ENCODE results near the gene DPP4. TPM values are rescaled to one million over a fixed set of nuclear protein-coding genes. Genes with fewer than 3 reads are reported as not detected.

DPP4 gene
- total and polyA plus RNA-seq, 8 donors = 28.0 to 105 (median 44.1) TPM

DNA sequence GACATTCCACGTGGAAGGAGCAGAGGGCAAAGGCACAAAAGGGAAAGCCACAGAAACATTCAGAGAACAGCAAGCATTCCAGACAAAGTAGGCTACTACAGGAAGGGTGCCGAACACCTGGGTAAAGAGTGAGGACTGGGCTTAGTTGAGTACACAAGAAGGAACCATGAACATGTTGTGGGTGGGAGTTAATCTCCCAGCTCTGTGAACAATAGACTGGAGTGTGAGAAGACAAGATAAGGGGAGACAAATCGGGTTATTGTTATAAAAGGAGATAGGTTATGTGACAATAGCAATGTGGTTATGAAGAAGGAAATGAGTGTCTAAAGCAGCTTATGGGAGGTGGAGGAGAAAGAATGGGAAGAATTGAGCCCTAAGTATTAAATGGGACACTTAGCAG is 70.0 kb downstream of the DPP4 start:
- Histone ChIP-seq H3K9me3 (no peaks in the 10 kb centered on the region), H3K27me3 (no peaks in the 10 kb centered on the region), H3K4me3 (no peak overlapping the region), H3K36me3 (no peaks in the 10 kb centered on the region), H3K4me1 (no peaks in the 10 kb centered on the region), H3K27ac (no peak overlapping the region)
- intact Hi-C loops (cut with DNase I) = loop anchor here in 1 of 2 donors (10.0 kb wide), 1 partner anchor 121 kb away; no protein-coding TSS in a partner anchor
- no peak for ATAC-seq
- DNase-seq = no peak
- TF ChIP-seq, protein P1, sequence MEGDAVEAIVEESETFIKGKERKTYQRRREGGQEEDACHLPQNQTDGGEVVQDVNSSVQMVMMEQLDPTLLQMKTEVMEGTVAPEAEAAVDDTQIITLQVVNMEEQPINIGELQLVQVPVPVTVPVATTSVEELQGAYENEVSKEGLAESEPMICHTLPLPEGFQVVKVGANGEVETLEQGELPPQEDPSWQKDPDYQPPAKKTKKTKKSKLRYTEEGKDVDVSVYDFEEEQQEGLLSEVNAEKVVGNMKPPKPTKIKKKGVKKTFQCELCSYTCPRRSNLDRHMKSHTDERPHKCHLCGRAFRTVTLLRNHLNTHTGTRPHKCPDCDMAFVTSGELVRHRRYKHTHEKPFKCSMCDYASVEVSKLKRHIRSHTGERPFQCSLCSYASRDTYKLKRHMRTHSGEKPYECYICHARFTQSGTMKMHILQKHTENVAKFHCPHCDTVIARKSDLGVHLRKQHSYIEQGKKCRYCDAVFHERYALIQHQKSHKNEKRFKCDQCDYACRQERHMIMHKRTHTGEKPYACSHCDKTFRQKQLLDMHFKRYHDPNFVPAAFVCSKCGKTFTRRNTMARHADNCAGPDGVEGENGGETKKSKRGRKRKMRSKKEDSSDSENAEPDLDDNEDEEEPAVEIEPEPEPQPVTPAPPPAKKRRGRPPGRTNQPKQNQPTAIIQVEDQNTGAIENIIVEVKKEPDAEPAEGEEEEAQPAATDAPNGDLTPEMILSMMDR (IDR thresholded peaks at IDR 0.05) = no peak

DNA sequence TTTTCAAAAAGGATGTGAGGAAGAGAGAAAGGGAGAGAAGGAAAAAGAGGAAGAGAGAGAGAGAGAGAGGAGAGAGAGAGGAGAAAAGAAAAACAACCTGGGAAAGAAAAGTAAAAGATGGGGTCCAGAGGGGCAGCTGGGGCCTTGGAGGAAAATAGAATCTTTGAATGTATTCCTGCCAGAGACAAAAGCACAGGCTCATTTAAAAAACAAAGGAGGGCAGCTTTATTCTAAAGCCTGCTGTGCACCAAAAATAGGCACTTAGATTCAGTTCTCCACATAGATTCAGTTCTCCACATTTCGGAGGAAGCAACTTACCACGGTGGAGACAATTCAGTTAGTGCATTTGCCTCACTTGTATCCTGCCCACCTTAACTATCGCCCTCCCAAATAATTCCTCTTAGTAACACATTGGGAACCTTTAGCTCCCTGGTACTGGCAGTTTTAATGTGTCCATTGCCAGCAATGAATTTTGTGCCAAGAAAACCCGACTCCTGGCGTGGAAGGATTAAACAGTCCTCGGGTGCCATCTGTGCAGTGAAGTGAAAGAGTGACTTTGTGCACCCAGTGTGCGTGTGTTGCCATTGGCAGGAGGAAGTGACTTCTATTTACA is 71.3 kb downstream of the DPP4 start:
- no peaks in the 10 kb centered on the region for H3K36me3 ChIP-seq
- intact Hi-C loops (cut with DNase I) = loop anchor here in 1 of 2 donors (10.0 kb wide), 1 partner anchor 122 kb away; no protein-coding TSS in a partner anchor

DNA sequence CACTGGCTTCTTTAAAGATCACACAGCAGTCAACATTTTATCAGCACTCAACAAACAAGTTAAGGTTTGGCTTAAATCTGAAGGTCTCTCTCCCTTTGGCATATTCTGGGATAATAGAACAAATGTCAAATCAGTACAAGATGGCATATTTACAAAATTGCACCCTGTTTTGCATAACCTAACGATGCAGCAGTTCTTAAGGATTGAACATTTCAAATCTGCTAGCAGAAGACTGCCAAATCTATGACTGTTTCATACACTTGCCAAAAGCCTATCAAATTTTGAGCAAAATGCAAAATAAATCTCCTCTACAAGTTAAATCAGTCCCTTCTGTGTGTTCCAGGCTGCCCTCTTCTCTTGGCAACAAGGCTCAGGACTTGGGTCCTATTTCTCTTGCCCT is 73.6 kb downstream of the DPP4 start:
- ATAC-seq = no peak
- no peaks in the 10 kb centered on the region for H3K27me3 ChIP-seq
- no peaks in the 10 kb centered on the region for H3K36me3 ChIP-seq
- H3K9me3 ChIP-seq = no peaks in the 10 kb centered on the region
- H3K4me3 ChIP-seq = no peak overlapping the region
- H3K27ac ChIP-seq = no peak overlapping the region
- intact Hi-C loops (cut with DNase I) = loop anchor here in 1 of 2 donors (10.0 kb wide), 1 partner anchor 124 kb away; no protein-coding TSS in a partner anchor
- no peak for DNase-seq
- TF ChIP-seq, protein P1 (IDR thresholded peaks at IDR 0.05) = no peak
- H3K4me1 ChIP-seq = no peaks in the 10 kb centered on the region

More for the DNA sequence above, 71.3 kb downstream of the DPP4 start:
- TF ChIP-seq, protein P1 (IDR thresholded peaks at IDR 0.05) = no peak
- Histone ChIP-seq H3K9me3 (no peaks in the 10 kb centered on the region), H3K27ac (no peak overlapping the region), H3K27me3 (no peaks in the 10 kb centered on the region), H3K4me3 (no peak overlapping the region), H3K4me1 (no peaks in the 10 kb centered on the region)
- DNase-seq (no peak), ATAC-seq (no peak)

DNA sequence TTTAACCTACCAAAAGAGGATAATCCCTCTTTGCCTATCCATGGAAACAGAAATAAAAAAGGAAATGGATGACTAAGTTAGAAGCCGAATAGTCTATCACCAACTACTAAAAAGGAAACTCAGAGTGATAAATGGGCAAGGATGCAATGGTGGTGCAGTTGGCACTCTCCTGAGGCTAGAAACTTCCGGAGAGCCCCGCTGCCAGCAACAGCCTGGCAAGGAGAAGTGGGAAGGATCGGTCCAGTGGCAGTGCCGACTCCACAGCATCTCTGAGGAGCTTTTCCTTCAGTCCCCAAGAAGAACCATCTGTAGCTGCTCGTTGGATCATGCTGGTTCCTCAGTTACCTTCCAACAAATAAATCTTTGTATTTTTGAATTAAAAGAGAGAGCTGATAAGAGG is 74.7 kb downstream of the DPP4 start:
- DNase-seq (no peak), ATAC-seq (no peak)
- Histone ChIP-seq H3K27ac (no peak overlapping the region), H3K4me1 (no peaks in the 10 kb centered on the region), H3K27me3 (no peaks in the 10 kb centered on the region), H3K4me3 (no peak overlapping the region), H3K9me3 (no peaks in the 10 kb centered on the region), H3K36me3 (no peaks in the 10 kb centered on the region)
- intact Hi-C loops (cut with DNase I) = no loop called here
- TF ChIP-seq, protein P1 (IDR thresholded peaks at IDR 0.05) = no peak

DNA sequence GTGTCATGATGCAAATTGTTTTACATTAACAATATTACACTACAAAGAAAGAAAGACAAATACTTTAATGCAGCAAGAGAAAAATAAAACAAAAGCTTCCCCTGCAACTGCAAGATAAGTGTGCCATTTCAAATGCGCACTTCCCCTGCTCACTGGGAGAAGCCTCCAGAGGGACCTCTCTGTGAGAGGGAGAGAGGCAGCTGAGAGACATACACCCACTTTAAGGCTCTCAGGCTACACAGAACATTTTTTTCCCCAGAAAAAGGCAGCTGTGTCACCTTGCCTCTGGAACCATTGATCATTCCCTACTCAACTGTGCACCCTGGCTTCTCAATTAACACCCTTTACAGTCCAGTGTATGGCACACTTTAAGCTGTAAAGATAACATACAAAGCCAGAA is 75.2 kb downstream of the DPP4 start:
- no peak overlapping the region for H3K4me3 ChIP-seq
- no peak for ATAC-seq
- no peak overlapping the region for H3K27ac ChIP-seq
- TF ChIP-seq, protein P1 (IDR thresholded peaks at IDR 0.05) = no peak
- no peaks in the 10 kb centered on the region for H3K9me3 ChIP-seq
- no peaks in the 10 kb centered on the region for H3K36me3 ChIP-seq
- H3K27me3 ChIP-seq = no peaks in the 10 kb centered on the region
- no peak for DNase-seq
- no peaks in the 10 kb centered on the region for H3K4me1 ChIP-seq
- intact Hi-C loops (cut with DNase I) = no loop called here

Data from left lung (tissue), 10 donors.